A549 (cell line): ENCODE results near the gene TTC4. TPM values are rescaled to one million over a fixed set of nuclear protein-coding genes. Genes with fewer than 3 reads are reported as not detected.

Experiments
- ATAC-seq, 2 experiments: fragments of 200-7000 bp in 1 of 2; fragments of >200 bp in 1 of 2; cut with Nextera tagmentation in 1 of 2; cut with Tn5 transposase in 1 of 2; 3 replicates each; pipeline versions ENCODE4 v1.8.0 to v1.9.1; 2018 to 2020; ENCODE audit warnings: mild to moderate bottlenecking in 1 of 2, moderate library complexity in 1 of 2
- CTCF ChIA-PET: fragments of 300-600 bp; sonication (Branson Sonifier 250); formaldehyde crosslinking; extraction: SDS; loops from one replicate; lab custom pipeline; 2021; ENCODE audit warnings: antibody characterized with exemption, inconsistent platforms; lab: Yijun Ruan, JAX
- POLR2A ChIA-PET: fragments of 350-600 bp; formaldehyde crosslinking; extraction: SDS; loops from one replicate; lab custom pipeline; 2021; ENCODE audit warnings: antibody characterized with exemption, inconsistent platforms; lab: Yijun Ruan, JAX
- DNase-seq, 2 experiments: peaks; one replicate each; pipeline versions ENCODE4 v3.0.0 to v3.0.0-alpha.2; 2011 to 2016; ENCODE audit warnings: low read depth in 1 of 2, low spot score in 1 of 2
- FAIRE-seq: peaks from 2 replicates; lab custom pipeline; 2011; peaks lifted over from hg19 to GRCh38; lab: Jason Lieb, UNC
- H3K27ac ChIP-seq, 2 experiments: fragments of >200 bp; sonication (Bioruptor Twin); formaldehyde crosslinking; 3 replicates each; pipeline ENCODE4 v1.5.1; 2016 to 2017
- H3K4me1 ChIP-seq: fragments of >200 bp; sonication (Bioruptor Twin); formaldehyde crosslinking; 3 replicates; pipeline ENCODE4 v1.6.1; 2016
- H3K4me2 ChIP-seq: fragments of >200 bp; sonication (Bioruptor Twin); formaldehyde crosslinking; 3 replicates; pipeline ENCODE4 v1.6.1; 2016
- H3K4me3 ChIP-seq: fragments of >200 bp; sonication (Bioruptor Twin); formaldehyde crosslinking; 3 replicates; pipeline ENCODE4 v1.5.1; 2016
- H3K9me3 ChIP-seq: fragments of >200 bp; sonication (Bioruptor Twin); formaldehyde crosslinking; 3 replicates; pipeline ENCODE4 v1.6.1; 2016
- BHLHE40 ChIP-seq: IDR thresholded peaks from 2 replicates; pipeline ENCODE4 v1.6.1; 2012; ENCODE audit warnings: low read depth, low read length, inconsistent platforms
- CBX2 ChIP-seq: fragments of 200-600 bp; sonication (generic); IDR thresholded peaks from 2 replicates; pipeline ENCODE4 v1.6.1; 2016; ENCODE audit warnings: low read depth, mild to moderate bottlenecking, borderline replicate concordance
- CHD2 ChIP-seq: fragments of 150-350 bp; IDR thresholded peaks from 2 replicates; pipeline ENCODE4 v1.6.1; 2014; ENCODE audit warnings: low read length; ENCODE audit not compliant: partially characterized antibody
- E2F6 ChIP-seq: IDR thresholded peaks from 2 replicates; pipeline ENCODE4 v1.6.1; 2012; ENCODE audit warnings: low read depth, borderline replicate concordance
- EHF ChIP-seq: fragments of 250-450 bp; sonication (Bioruptor Pico); IDR thresholded peaks from 2 replicates; pipeline ENCODE4 v1.5.0; 2020; ENCODE audit warnings: mild to moderate bottlenecking
- EHMT2 ChIP-seq: fragments of 200-600 bp; sonication (generic); IDR thresholded peaks from 2 replicates; pipeline ENCODE4 v1.6.1; 2016; ENCODE audit warnings: antibody characterized with exemption, low read depth, mild to moderate bottlenecking, moderate library complexity
- FOSB ChIP-seq: fragments of 250-450 bp; sonication (Bioruptor Pico); IDR thresholded peaks from 2 replicates; pipeline ENCODE4 v1.5.0; 2020; ENCODE audit warnings: mild to moderate bottlenecking, moderate library complexity
- FOXS1 ChIP-seq: fragments of 250-450 bp; sonication (Bioruptor Pico); IDR thresholded peaks from 2 replicates; pipeline ENCODE4 v1.5.0; 2020; ENCODE audit warnings: mild to moderate bottlenecking, moderate library complexity
- HMGXB4 ChIP-seq: fragments of 250-450 bp; sonication (Bioruptor Pico); IDR thresholded peaks from 2 replicates; pipeline ENCODE4 v1.5.0; 2021; ENCODE audit warnings: mild to moderate bottlenecking, moderate library complexity, borderline replicate concordance
- HOXB13 ChIP-seq: fragments of 250-450 bp; sonication (Bioruptor Pico); IDR thresholded peaks from 2 replicates; pipeline ENCODE4 v1.5.0; 2020; ENCODE audit warnings: low read depth, mild to moderate bottlenecking, moderate library complexity
- KDM1A ChIP-seq: fragments of 200-600 bp; sonication (generic); IDR thresholded peaks from 2 replicates; pipeline ENCODE4 v1.6.1; 2016; ENCODE audit warnings: low read depth, mild to moderate bottlenecking
- KDM5A ChIP-seq: fragments of 200-600 bp; sonication (generic); IDR thresholded peaks from 2 replicates; pipeline ENCODE4 v1.6.1; 2016; ENCODE audit warnings: antibody characterized with exemption, mild to moderate bottlenecking
- PHF8 ChIP-seq: fragments of 200-600 bp; sonication (generic); IDR thresholded peaks from 2 replicates; pipeline ENCODE4 v1.6.1; 2016; ENCODE audit warnings: low read depth, mild to moderate bottlenecking, antibody characterized with exemption, moderate library complexity, borderline replicate concordance
- REST ChIP-seq: fragments of 200-600 bp; sonication (generic); IDR thresholded peaks from 2 replicates; pipeline ENCODE4 v1.6.1; 2016; ENCODE audit warnings: antibody characterized with exemption, mild to moderate bottlenecking, moderate library complexity
- SMC3 ChIP-seq: fragments of >200 bp; sonication (Bioruptor Twin); formaldehyde crosslinking; IDR thresholded peaks from 3 replicates; pipeline ENCODE4 v1.6.1; 2018; ENCODE audit warnings: inconsistent platforms
- SREBF2 ChIP-seq: fragments of 450-650 bp; IDR thresholded peaks from 2 replicates; pipeline ENCODE4 v1.6.1; 2014; ENCODE audit warnings: mild to moderate bottlenecking, moderate library complexity
- TFCP2L1 ChIP-seq: fragments of 250-450 bp; sonication (Bioruptor Pico); IDR thresholded peaks from 2 replicates; pipeline ENCODE4 v1.5.0; 2021; ENCODE audit warnings: mild to moderate bottlenecking
- ZC3H11A ChIP-seq: fragments of 450-650 bp; IDR thresholded peaks from 2 replicates; pipeline ENCODE4 v1.6.1; 2014; ENCODE audit warnings: antibody characterized with exemption, mild to moderate bottlenecking
- WGBS: methylation state at CpG from one replicate; pipeline ENCODE4 v1.1.6; 2017; ENCODE audit errors: missing lambda C conversion rate; 5-methylcytosine and 5-hydroxymethylcytosine counted together
- polyA plus RNA-seq, 4 experiments: library from polyadenylated mRNA; depleted of rRNA in 3 of 4; stranded (reverse); fragments of >200 nt; fragmentation: RNase III in 1 of 4; extraction: RNeasy Plus Mini Kit Qiagen cat#74134 plus additional on column Dnase treatment in 1 of 4; gene quantifications; 2 replicates in 3 of 4; 3 replicates in 1 of 4; pipeline ENCODE4 v1.2.3, GENCODE V29; 2011 to 2017
- TF ChIP-seq, protein P1 (sequence below): fragments of >200 bp; sonication (Bioruptor Twin); formaldehyde crosslinking; IDR thresholded peaks from 3 replicates; pipeline ENCODE4 v1.5.1; 2016
- TF ChIP-seq, protein P2 (sequence below): fragments of 250-450 bp; sonication (Bioruptor Pico); IDR thresholded peaks from 2 replicates; pipeline ENCODE4 v1.5.0; 2020; ENCODE audit warnings: low read depth, mild to moderate bottlenecking, moderate library complexity
- TF ChIP-seq, protein P3 (sequence below): fragments of 450-650 bp; IDR thresholded peaks from 2 replicates; pipeline ENCODE4 v1.6.1; 2014; ENCODE audit warnings: antibody characterized with exemption
- TF ChIP-seq, protein P4 (sequence below): fragments of 150-350 bp; IDR thresholded peaks from 2 replicates; pipeline ENCODE4 v1.6.1; 2014; ENCODE audit warnings: low read depth, mild to moderate bottlenecking, low read length
- TF ChIP-seq, protein P5 (sequence below): fragments of >200 bp; sonication (Bioruptor Twin); formaldehyde crosslinking; IDR thresholded peaks from 3 replicates; pipeline ENCODE4 v1.6.1; 2016

Gene TTC4
- polyA plus RNA-seq, 2 of the 4 experiments (the other 2 are of a cell fraction) = 20.4 to 27.1 TPM

- FAIRE-seq (no peak), DNase-seq (no peak), ATAC-seq (no peak)
- Histone ChIP-seq H3K27ac (no peak overlapping the region), H3K4me2 (no peak overlapping the region), H3K4me1 (no peaks in the 10 kb centered on the region), H3K9me3 (no peaks in the 10 kb centered on the region), H3K4me3 (no peak overlapping the region)
- CTCF ChIA-PET = interaction anchor here (1.1 kb wide), 2 partner anchors 51 to 86 kb away, joined by 3 read pairs; no protein-coding TSS in a partner anchor
- TF ChIP-seq EHF (CRISPR knock-in tag) = no peak
- TF ChIP-seq CBX2 = no peak
- TF ChIP-seq FOSB = no peak
- TF ChIP-seq KDM1A = no peak
- no peak for TF ChIP-seq HMGXB4
- TF ChIP-seq E2F6 = no peak
- TF ChIP-seq EHMT2 = no peak
- TF ChIP-seq KDM5A = no peak
- no peak for TF ChIP-seq SREBF2
- TF ChIP-seq, protein P1, sequence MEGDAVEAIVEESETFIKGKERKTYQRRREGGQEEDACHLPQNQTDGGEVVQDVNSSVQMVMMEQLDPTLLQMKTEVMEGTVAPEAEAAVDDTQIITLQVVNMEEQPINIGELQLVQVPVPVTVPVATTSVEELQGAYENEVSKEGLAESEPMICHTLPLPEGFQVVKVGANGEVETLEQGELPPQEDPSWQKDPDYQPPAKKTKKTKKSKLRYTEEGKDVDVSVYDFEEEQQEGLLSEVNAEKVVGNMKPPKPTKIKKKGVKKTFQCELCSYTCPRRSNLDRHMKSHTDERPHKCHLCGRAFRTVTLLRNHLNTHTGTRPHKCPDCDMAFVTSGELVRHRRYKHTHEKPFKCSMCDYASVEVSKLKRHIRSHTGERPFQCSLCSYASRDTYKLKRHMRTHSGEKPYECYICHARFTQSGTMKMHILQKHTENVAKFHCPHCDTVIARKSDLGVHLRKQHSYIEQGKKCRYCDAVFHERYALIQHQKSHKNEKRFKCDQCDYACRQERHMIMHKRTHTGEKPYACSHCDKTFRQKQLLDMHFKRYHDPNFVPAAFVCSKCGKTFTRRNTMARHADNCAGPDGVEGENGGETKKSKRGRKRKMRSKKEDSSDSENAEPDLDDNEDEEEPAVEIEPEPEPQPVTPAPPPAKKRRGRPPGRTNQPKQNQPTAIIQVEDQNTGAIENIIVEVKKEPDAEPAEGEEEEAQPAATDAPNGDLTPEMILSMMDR = no peak
- TF ChIP-seq, protein P2, sequence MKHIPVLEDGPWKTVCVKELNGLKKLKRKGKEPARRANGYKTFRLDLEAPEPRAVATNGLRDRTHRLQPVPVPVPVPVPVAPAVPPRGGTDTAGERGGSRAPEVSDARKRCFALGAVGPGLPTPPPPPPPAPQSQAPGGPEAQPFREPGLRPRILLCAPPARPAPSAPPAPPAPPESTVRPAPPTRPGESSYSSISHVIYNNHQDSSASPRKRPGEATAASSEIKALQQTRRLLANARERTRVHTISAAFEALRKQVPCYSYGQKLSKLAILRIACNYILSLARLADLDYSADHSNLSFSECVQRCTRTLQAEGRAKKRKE (CRISPR knock-in tag) = no peak
- TF ChIP-seq, protein P3, sequence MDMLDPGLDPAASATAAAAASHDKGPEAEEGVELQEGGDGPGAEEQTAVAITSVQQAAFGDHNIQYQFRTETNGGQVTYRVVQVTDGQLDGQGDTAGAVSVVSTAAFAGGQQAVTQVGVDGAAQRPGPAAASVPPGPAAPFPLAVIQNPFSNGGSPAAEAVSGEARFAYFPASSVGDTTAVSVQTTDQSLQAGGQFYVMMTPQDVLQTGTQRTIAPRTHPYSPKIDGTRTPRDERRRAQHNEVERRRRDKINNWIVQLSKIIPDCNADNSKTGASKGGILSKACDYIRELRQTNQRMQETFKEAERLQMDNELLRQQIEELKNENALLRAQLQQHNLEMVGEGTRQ = no peak
- no peak for TF ChIP-seq PHF8
- TF ChIP-seq CHD2 = no peak
- TF ChIP-seq, protein P4, sequence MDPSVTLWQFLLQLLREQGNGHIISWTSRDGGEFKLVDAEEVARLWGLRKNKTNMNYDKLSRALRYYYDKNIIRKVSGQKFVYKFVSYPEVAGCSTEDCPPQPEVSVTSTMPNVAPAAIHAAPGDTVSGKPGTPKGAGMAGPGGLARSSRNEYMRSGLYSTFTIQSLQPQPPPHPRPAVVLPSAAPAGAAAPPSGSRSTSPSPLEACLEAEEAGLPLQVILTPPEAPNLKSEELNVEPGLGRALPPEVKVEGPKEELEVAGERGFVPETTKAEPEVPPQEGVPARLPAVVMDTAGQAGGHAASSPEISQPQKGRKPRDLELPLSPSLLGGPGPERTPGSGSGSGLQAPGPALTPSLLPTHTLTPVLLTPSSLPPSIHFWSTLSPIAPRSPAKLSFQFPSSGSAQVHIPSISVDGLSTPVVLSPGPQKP = no peak
- POLR2A ChIA-PET = no interaction called here
Observed at GRCh38 chr1:54723985-54724384, 8.3 kb downstream of the TTC4 start.

DNA sequence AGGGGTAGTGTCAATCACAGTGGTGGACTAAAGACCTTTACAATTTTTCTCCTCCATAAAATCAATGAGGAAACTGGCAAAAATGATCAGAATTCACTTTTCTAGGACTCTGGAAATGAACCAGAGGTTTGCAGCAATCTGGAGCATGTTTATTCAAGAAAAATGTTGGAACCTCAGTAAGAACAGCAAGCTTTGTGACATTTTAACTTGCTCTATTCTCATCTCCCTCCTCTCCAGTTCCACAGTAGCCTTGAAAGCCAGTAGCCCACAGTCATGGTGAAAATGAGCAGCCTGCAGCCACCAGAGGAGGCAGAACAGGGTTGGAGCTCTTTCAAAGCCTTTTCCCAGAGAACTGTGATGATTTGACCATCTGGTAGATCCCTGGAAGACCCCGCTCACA lies 9.1 kb downstream of the TTC4 start:
- no peak for DNase-seq
- Histone ChIP-seq H3K9me3 (no peaks in the 10 kb centered on the region), H3K4me1 (no peaks in the 10 kb centered on the region), H3K4me2 (no peak overlapping the region), H3K27ac (no peak overlapping the region), H3K4me3 (no peak overlapping the region)
- WGBS = 82% methylated on average over 1 of the region's 1 CpG
- no peak for FAIRE-seq
- ATAC-seq = no peak
- CTCF ChIA-PET = interaction anchor here (1.1 kb wide), 1 partner anchor 85 kb away, joined by 3 read pairs; no protein-coding TSS in a partner anchor
- POLR2A ChIA-PET = no interaction called here
- TF ChIP-seq FOXS1 (CRISPR knock-in tag) (no peak), TFCP2L1 (CRISPR knock-in tag) (no peak), HOXB13 (CRISPR knock-in tag) (no peak), ZC3H11A (no peak), E2F6 (no peak), SMC3 (no peak), BHLHE40 (no peak), REST (no peak)
- TF ChIP-seq, protein P5, sequence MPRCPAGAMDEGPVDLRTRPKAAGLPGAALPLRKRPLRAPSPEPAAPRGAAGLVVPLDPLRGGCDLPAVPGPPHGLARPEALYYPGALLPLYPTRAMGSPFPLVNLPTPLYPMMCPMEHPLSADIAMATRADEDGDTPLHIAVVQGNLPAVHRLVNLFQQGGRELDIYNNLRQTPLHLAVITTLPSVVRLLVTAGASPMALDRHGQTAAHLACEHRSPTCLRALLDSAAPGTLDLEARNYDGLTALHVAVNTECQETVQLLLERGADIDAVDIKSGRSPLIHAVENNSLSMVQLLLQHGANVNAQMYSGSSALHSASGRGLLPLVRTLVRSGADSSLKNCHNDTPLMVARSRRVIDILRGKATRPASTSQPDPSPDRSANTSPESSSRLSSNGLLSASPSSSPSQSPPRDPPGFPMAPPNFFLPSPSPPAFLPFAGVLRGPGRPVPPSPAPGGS = no peak
- TF ChIP-seq, protein P3 = no peak
